H1 (cell line): ENCODE measurements around the gene AGBL5. TPM values are rescaled to one million over a fixed set of nuclear protein-coding genes. Genes with fewer than 3 reads are reported as not detected.

ENCODE experiments used
- polyA plus RNA-seq, 7 experiments: library from polyadenylated mRNA; depleted of rRNA in 3 of 7; stranded (reverse) in 5 of 7; unstranded in 2 of 7; fragments of >200 nt in 5 of 7; fragments of 200-250 nt in 2 of 7; gene quantifications; 1 replicate in 5 of 7; 2 replicates in 1 of 7; 4 replicates in 1 of 7; pipeline versions ENCODE4 v1.2.1 to v1.2.3, GENCODE V29; 2011 to 2013; ENCODE audit warnings: missing spikeins in 2 of 7, mixed read lengths in 2 of 7
- total RNA-seq: library from RNA; stranded (reverse); fragmentation: NEBNext Ultra II Directional; extraction: Animal tissue kit (Norgen Biotek cat#: 25700); gene quantifications from 2 replicates; pipeline ENCODE4 v1.2.1, GENCODE V29; 2021
- TF ChIP-seq, protein P1 (sequence below): IDR thresholded peaks from 2 replicates; pipeline ENCODE4 v1.6.1; 2012; ENCODE audit warnings: low read length, inconsistent platforms

Gene AGBL5
- total and polyA plus RNA-seq, 2 of the 8 experiments (the other 6 are each of a cell fraction or from before 2014, with no cell fraction given) = 45.4 to 62.0 TPM

DNA sequence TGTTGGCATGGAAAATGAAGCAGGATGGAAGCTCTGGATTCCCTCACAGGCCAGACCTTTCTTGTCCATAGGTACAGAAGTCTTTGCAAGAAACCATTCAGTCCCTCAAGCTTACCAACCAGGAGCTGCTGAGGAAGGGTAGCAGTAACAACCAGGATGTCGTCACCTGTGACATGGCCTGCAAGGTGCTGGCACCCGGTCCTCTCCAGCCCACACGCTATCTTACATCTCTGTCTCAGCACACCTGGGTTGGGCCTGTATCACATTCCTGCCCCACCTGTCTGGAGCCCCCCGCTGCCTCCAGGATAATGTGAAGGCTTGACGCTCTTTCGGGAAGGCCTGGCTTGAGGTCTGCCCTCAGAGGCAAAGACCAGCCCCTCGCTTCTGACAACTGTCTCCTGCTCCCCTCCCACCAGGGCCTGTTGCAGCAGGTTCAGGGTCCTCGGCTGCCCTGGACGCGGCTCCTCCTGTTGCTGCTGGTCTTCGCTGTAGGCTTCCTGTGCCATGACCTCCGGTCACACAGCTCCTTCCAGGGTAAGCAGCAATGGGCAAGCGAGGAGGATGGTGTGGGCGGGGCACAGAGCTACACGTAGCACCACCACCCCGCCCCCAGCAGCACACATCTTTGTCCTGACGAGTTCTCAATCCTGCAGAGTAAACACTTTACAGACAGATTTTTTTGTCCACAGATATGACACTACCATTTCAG lies 12.7 kb upstream of the AGBL5 start (continued):
- TF ChIP-seq, protein P1, sequence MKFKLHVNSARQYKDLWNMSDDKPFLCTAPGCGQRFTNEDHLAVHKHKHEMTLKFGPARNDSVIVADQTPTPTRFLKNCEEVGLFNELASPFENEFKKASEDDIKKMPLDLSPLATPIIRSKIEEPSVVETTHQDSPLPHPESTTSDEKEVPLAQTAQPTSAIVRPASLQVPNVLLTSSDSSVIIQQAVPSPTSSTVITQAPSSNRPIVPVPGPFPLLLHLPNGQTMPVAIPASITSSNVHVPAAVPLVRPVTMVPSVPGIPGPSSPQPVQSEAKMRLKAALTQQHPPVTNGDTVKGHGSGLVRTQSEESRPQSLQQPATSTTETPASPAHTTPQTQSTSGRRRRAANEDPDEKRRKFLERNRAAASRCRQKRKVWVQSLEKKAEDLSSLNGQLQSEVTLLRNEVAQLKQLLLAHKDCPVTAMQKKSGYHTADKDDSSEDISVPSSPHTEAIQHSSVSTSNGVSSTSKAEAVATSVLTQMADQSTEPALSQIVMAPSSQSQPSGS = no peak
